Measurements from ENCODE around the gene RND2.

RND2 gene

DNA sequence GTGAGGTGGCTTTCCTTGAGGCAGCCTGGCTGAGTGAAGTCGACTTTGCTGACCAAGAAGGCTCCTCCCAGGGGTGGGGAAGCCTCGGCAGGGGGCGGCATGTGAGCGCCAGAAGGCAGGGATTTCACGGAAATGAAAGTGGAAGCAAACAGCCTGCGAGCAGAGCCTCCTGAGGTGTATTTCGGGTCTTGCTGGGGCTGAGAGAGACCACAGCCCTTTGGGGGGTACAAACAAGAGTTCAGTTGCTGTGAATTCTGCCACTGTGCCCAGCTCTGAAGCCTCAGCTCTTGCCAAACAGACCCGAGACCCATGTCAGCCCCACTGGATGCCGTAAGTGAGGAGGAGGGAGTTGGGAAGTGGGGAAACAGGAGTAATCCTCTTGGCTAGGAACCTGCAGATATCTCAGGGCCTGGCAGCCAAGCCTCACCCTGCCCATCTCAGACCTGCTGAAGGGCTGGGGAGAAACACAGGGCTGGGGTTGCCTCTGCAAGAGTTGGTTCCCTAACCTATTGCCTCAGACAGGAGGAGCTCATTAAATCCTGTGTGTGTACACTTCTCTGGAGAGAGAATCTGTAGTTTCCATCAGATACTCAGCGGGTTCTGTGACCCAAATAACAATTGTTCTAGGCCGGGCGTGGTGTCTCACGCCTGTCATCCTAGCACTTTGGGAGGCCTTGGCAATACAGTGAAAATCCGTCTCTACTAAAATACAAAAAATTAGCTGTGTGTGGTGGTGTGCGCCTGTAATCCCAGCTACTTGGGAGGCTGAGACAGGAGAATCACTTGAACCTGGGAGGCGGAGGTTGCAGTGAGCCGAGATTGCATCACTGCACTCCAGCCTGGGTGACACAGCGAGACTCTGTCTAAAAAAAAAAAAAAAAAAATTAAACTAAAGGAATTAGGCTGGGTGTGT is 18.1 kb upstream of the RND2 start, which contains the start of gene IFI35:
Gene IFI35 (plus strand): TSS at position 146 of the 913 bp plus-strand sequence. CDS start 164 bp downstream, at position 310.
- TF ChIP-seq, protein P1, sequence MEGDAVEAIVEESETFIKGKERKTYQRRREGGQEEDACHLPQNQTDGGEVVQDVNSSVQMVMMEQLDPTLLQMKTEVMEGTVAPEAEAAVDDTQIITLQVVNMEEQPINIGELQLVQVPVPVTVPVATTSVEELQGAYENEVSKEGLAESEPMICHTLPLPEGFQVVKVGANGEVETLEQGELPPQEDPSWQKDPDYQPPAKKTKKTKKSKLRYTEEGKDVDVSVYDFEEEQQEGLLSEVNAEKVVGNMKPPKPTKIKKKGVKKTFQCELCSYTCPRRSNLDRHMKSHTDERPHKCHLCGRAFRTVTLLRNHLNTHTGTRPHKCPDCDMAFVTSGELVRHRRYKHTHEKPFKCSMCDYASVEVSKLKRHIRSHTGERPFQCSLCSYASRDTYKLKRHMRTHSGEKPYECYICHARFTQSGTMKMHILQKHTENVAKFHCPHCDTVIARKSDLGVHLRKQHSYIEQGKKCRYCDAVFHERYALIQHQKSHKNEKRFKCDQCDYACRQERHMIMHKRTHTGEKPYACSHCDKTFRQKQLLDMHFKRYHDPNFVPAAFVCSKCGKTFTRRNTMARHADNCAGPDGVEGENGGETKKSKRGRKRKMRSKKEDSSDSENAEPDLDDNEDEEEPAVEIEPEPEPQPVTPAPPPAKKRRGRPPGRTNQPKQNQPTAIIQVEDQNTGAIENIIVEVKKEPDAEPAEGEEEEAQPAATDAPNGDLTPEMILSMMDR (IDR thresholded peaks at IDR 0.05) = peak; percentile 57
- H2AFZ ChIP-seq = peak within 1 kb of the TSS; percentile 98
- peak within 1 kb of the TSS; percentile 93 for H3K4me3 ChIP-seq (ENCODE audit: low read depth, low read length)
- H3K79me2 ChIP-seq = no peaks in the 10 kb centered on the region
- no peak within 1 kb of the TSS for H3K9ac ChIP-seq
- peak within 1 kb of the TSS; percentile 89 for H3K27ac ChIP-seq
- no peaks in the 10 kb centered on the region for H3K9me3 ChIP-seq (ENCODE audit: control insufficient read depth, low read length)
- peaks cover 4% of the 10 kb centered on the region for H3K4me1 ChIP-seq
- H3K4me2 ChIP-seq (ENCODE audit: low read length) = peak within 1 kb of the TSS; percentile 96
- no peaks in the 10 kb centered on the region for H3K27me3 ChIP-seq (ENCODE audit: control insufficient read depth, insufficient read depth, low read length)
- H3K36me3 ChIP-seq (ENCODE audit: control insufficient read depth, insufficient read depth, low read length) = no peaks in the 10 kb centered on the region

GRCh38 chr17:43010667-43011308 is 14.2 kb upstream of the RND2 start:
- Histone ChIP-seq H3K4me2 (ENCODE audit: low read length) (no peak overlapping the region), H3K79me2 (no peaks in the 10 kb centered on the region), H3K4me1 (peaks cover 4% of the 10 kb centered on the region), H3K9ac (no peak overlapping the region), H3K27ac (no peak overlapping the region), H3K9me3 (ENCODE audit: control insufficient read depth, low read length) (no peaks in the 10 kb centered on the region), H3K36me3 (ENCODE audit: control insufficient read depth, insufficient read depth, low read length) (no peaks in the 10 kb centered on the region), H3K27me3 (ENCODE audit: control insufficient read depth, insufficient read depth, low read length) (no peaks in the 10 kb centered on the region), H2AFZ (no peak overlapping the region), H3K4me3 (ENCODE audit: low read depth, low read length) (no peak overlapping the region)
- TF ChIP-seq, protein P1 (IDR thresholded peaks at IDR 0.05) = no peak

- TF ChIP-seq, protein P1 (IDR thresholded peaks at IDR 0.05) = no peak
- Histone ChIP-seq H3K27me3 (ENCODE audit: control insufficient read depth, insufficient read depth, low read length) (no peaks in the 10 kb centered on the region), H3K4me3 (ENCODE audit: low read depth, low read length) (no peak overlapping the region), H3K4me1 (peaks cover 1% of the 10 kb centered on the region), H3K79me2 (no peaks in the 10 kb centered on the region), H3K9me3 (ENCODE audit: control insufficient read depth, low read length) (no peaks in the 10 kb centered on the region), H3K4me2 (ENCODE audit: low read length) (no peak overlapping the region), H3K9ac (no peak overlapping the region), H3K36me3 (ENCODE audit: control insufficient read depth, insufficient read depth, low read length) (no peaks in the 10 kb centered on the region), H2AFZ (no peak overlapping the region), H3K27ac (no peak overlapping the region)
These were observed 13.1 kb upstream of the RND2 start for GRCh38 chr17:43011728-43012472.

DNA sequence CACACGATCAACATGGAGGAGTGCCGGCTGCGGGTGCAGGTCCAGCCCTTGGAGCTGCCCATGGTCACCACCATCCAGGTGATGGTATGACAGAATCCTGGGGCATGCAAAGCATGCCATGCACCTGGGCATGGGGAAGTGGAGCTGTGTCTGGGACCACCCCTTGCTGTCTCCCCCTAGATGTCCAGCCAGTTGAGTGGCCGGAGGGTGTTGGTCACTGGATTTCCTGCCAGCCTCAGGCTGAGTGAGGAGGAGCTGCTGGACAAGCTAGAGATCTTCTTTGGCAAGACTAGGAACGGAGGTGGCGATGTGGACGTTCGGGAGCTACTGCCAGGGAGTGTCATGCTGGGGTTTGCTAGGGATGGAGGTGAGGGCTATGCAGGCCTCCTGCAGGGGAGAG is 11.7 kb upstream of the RND2 start:
- H3K9ac ChIP-seq = no peak overlapping the region
- no peak overlapping the region for H3K27ac ChIP-seq
- no peaks in the 10 kb centered on the region for H3K27me3 ChIP-seq (ENCODE audit: control insufficient read depth, insufficient read depth, low read length)
- TF ChIP-seq, protein P1 (IDR thresholded peaks at IDR 0.05) = no peak
- no peaks in the 10 kb centered on the region for H3K79me2 ChIP-seq
- no peak overlapping the region for H3K4me3 ChIP-seq (ENCODE audit: low read depth, low read length)
- H3K4me1 ChIP-seq = no peaks in the 10 kb centered on the region
- no peaks in the 10 kb centered on the region for H3K36me3 ChIP-seq (ENCODE audit: control insufficient read depth, insufficient read depth, low read length)
- no peaks in the 10 kb centered on the region for H3K9me3 ChIP-seq (ENCODE audit: control insufficient read depth, low read length)
- H3K4me2 ChIP-seq (ENCODE audit: low read length) = no peak overlapping the region
- no peak overlapping the region for H2AFZ ChIP-seq

Measured in parathyroid adenoma (tissue), 2 donors.